Esophagus squamous epithelium (tissue), 4 donors: ENCODE results near the gene NGB.

Experiments
- CTCF ChIP-seq, 6 experiments: fragments of 450-650 bp in 4 of 6; fragments of 200-600 bp in 2 of 6; sonication (generic) in 2 of 6; IDR thresholded peaks; one replicate each; pipeline ENCODE4 v1.5.1; 2016 to 2019; ENCODE audit warnings: antibody characterized with exemption in 6 of 6, mild to moderate bottlenecking in 4 of 6, moderate library complexity in 4 of 6
- POLR2A ChIP-seq, 4 donors: fragments of 450-650 bp; IDR thresholded peaks; one replicate each; pipeline ENCODE4 v1.6.1; 2017; ENCODE audit warnings: antibody characterized with exemption in 4 of 4, mild to moderate bottlenecking in 4 of 4, moderate library complexity in 3 of 4

- no peak for TF ChIP-seq CTCF (IDR thresholded peaks at IDR 0.05)
- no peak for TF ChIP-seq POLR2A (IDR thresholded peaks at IDR 0.05)
Measured at GRCh38 chr14:77268989-77269600, 1.9 kb downstream of the NGB start.
